ENCODE data around the gene FLVCR2.
"Not testable (repeated sequence)": the region's sequence is repeated elsewhere in the genome, so short reads cannot be mapped to it uniquely, and the experiment has no call there.

Gene FLVCR2

GRCh38 chr14:75667099-75667765, 88.8 kb downstream of the FLVCR2 start:
- DNase-seq (ENCODE audit: low spot score), result no peak

DNA sequence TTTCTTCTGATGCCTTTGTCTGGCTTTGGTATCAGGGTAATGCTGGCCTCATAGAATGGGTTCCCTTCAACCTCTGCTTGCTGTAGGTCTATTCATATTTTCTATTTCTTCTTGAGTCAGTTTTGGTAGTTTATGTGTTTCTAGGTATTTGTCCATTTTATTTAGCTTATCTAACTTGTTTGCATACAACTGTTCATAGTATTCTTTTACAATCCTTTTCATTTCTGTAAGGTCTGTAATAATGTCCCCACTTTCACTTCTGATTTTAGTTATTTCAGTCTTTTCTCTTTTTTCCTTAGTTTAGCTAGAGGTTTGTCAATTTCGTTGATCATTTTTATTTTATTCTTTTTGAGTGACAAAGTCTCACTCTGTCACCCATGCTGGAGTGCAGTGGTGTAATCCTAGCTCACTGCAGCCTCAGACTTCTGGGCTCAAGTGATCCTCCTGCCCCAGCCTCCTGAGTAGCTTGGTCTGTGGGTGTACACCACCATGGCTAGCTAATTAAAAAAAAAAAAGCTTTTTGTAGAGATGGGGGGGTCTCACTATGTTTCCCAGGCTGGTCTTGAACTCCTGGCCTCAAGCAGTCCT, 94.3 kb downstream of the FLVCR2 start:
- no peak for DNase-seq (ENCODE audit: low spot score)

DNA sequence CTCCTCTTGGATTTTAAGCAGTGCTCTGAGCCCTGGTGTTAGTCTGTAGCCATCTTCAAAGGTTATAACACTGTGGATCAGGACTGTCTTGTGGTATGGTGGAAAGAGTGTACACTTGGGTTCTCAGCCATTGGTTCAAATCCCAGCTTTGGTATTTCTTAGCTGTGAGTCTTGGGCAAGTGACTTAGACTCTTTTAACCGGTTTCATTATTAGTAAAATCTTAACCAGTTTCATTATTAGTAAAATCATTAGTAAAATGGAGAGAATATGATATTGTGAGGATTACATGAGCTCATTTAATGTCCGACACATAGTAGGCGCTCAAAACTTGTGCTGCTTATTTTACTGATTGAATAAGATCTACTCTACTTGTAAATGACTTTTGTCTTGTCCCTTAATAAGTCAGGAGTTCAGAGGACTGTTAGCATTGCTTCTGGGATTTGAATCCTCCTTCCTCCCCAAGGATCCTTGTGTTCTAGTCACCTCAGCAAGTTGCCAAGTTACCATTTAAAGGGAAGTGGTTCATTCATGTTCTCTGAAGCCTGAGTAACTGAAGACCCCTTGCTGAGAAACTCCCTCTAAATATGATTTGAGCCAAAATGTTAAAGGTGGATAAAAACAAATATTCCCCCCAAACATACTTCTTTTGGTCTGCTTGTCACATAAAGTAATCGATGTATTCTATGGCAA, 95.1 kb downstream of the FLVCR2 start:
- DNase-seq (ENCODE audit: low spot score), result no peak

DNA sequence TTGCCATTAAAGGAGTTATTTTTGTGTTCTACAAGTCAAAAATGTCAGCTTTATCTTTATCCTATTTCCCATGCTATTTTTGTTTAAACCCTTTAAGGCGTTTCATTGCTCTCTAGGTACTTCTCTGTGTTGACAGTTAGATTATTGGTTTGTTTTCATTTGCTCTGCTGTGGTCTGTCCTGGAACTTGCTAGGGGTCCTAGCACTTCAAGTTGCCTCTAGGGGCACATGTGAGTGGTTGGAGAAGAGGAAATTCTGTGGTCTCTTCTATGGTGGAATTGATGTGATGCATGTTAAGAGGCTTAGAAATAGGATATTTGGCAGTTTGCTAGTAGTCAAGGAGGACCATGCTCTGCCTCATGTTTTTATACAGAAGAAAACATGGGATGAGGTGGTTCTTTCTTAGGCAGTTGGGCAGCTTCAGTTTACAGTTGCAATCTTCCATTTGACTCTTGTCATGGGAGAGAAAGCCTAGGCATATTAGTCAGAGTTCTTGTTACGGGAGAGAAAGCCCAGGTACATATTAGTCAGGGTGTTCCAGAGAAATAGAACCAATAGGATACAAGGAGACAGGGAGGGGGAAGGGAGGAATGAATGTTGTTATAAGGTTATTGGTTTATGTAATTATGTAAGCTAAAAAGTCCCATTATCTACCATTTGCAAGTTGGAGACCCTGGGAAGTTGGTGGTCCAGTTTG, 97.0 kb downstream of the FLVCR2 start:
- DNase-seq (ENCODE audit: low spot score), result no peak

DNA sequence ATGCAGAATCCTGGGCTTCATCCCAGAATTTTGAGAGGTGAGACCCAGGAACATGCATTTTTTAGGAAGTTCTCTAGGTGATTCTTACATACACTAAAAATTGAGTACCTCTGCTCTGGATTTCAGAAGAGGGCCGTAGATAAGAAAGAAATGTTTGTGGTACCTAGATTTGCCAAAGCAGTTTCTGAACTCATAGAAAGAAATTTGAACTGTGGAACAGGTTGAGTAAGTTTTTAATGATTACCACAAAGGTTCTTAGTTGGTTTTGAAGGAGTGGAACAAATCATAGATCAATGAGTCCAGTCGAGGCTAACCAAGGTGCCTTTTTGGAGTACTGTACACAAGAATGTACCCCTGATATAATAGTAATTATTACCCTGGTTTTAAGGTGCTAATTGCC, 107.5 kb downstream of the FLVCR2 start:
- DNase-seq (ENCODE audit: low spot score), result no peak

- DNase-seq (ENCODE audit: low spot score), result peak; percentile 57
These were observed 110.6 kb downstream of the FLVCR2 start for GRCh38 chr14:75689012-75689411.

DNA sequence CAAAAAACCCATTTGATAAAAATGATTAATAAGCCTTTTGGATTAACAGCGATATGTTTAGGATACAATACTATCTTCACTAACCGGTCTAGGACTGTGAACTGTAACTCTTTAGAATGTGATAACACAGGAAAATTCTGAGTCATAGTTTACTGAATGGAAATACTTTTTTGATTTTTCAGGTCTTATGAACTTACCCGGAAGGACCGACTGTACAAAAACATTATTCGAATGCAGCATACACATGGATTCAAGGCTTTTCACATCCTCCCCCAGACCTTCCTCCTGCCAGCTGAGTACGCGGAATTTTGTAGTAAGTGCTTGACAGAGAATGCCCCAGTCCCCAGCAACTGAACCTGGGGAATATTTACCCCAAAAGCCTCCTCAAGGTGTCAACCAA, 111.6 kb downstream of the FLVCR2 start:
- no peak for DNase-seq (ENCODE audit: low spot score)

DNA sequence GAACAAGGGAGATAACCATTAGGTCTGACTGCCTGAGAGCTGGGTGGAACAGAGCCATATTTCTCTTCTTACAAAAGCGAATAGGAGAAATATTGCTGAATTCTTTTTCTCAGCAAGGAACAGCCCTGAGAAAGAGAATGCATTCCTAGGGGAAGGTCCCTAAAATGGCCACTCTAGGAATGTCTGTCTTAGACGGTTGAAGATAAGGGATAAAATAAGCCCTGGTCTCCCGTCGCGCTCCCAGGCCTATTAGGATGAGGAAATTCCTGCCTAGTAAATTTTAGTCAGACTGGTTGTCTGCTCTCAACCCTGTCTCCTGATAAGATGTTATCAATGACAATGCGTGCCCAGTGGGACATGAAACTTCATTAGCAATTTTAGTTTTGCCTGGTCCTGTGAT, 116.6 kb downstream of the FLVCR2 start:
- DNase-seq (ENCODE audit: low spot score), result not testable (repeated sequence)

DNA sequence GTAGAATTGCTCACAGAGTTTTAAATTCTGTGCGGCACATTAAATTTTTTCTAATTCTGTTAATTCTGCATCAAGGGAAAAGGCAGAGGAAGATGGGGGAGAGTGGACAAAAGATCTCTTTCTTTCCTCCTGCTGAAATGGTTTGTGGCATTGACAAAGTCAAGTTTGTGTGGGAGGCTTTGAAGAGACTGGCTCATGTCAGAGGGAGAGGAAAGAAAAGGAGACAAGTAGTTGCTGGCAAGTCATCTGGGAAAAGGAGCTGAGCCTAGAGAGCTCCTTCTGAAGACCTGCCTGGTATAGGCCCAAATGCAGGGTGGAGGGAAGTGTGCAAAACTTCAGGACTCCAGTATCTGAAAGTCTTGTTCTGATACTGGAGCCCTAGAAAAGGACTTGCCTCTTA, 119.0 kb downstream of the FLVCR2 start:
- no peak for DNase-seq (ENCODE audit: low spot score)
